Astrocyte of the cerebellum (primary cell): ENCODE results near the gene FAM118A.

Source experiments
- DNase-seq: peaks from one replicate; pipeline ENCODE4 v3.0.0-alpha.2; 2011; ENCODE audit warnings: low read depth
- H3K4me3 ChIP-seq: 2 replicates; pipeline ENCODE4 v1.5.1; 2011; ENCODE audit warnings: mild to moderate bottlenecking, low read depth, low read length, moderate library complexity
- CTCF ChIP-seq: IDR thresholded peaks from 2 replicates; pipeline ENCODE4 v1.5.1; 2012; ENCODE audit warnings: low read length, low read depth, moderate library complexity, mild to moderate bottlenecking; ENCODE audit errors: missing control alignments
- in situ Hi-C: cut with HindIII; loops from 2 replicates; pipeline ENCODE4 v1.10.0; 2017; ENCODE audit warnings: low sequenced_read_pairs

The FAM118A gene

GRCh38 chr22:45389546-45389945, 79.8 kb downstream of the FAM118A start:
- no peak overlapping the region for H3K4me3 ChIP-seq
- DNase-seq = no peak
- TF ChIP-seq CTCF = no peak
- in situ Hi-C loops = no loop called here
